H1 (cell line): Measurements from ENCODE around the gene GNLY. TPM values are rescaled to one million over a fixed set of nuclear protein-coding genes. Genes with fewer than 3 reads are reported as not detected.

Source experiments
- CTCF ChIA-PET: fragments of 300-600 bp; sonication (Branson Sonifier 250); formaldehyde crosslinking; loops from one replicate; lab custom pipeline; 2021; ENCODE audit not compliant: partially characterized antibody; lab: Charles Lee
- POLR2A ChIA-PET: fragments of 300-600 bp; sonication (Branson Sonifier 250); formaldehyde crosslinking; loops from one replicate; lab custom pipeline; 2021; ENCODE audit warnings: inconsistent platforms; ENCODE audit not compliant: partially characterized antibody; lab: Charles Lee
- DNase-seq, 2 experiments: peaks; one replicate each; pipeline versions ENCODE4 v3.0.0 to v3.0.0-alpha.2; 2010 to 2022; ENCODE audit warnings: low spot score in 2 of 2, low read depth in 1 of 2, mixed read lengths in 1 of 2
- FAIRE-seq: peaks from 2 replicates; lab custom pipeline; 2011; peaks lifted over from hg19 to GRCh38; lab: Jason Lieb, UNC
- H2AFZ ChIP-seq: 2 replicates; pipeline ENCODE4 v1.8.1; 2012; ENCODE audit warnings: low read length, inconsistent platforms
- H2AK5ac ChIP-seq: 2 replicates; pipeline ENCODE4 v1.6.1; 2013; ENCODE audit warnings: low read depth, low read length
- H2BK120ac ChIP-seq: replicated peaks from 2 replicates; pipeline ENCODE3; 2013; ENCODE audit warnings: low read depth, low read length, inconsistent platforms
- H2BK12ac ChIP-seq: 2 replicates; pipeline ENCODE4 v1.6.1; 2013; ENCODE audit warnings: low read depth, low read length
- H2BK15ac ChIP-seq: 2 replicates; pipeline ENCODE4 v1.6.1; 2013; ENCODE audit warnings: low read length
- H2BK20ac ChIP-seq: 2 replicates; pipeline ENCODE4 v1.6.1; 2013; ENCODE audit warnings: low read length
- H2BK5ac ChIP-seq: 2 replicates; pipeline ENCODE4 v1.6.1; 2013; ENCODE audit warnings: low read depth, low read length
- H3K14ac ChIP-seq: 2 replicates; pipeline ENCODE4 v1.6.1; 2013; ENCODE audit warnings: inconsistent platforms; ENCODE audit not compliant: insufficient read length
- H3K18ac ChIP-seq: 2 replicates; pipeline ENCODE4 v1.6.1; 2013; ENCODE audit warnings: low read length; ENCODE audit errors: extremely low read depth
- H3K23ac ChIP-seq: 2 replicates; pipeline ENCODE4 v1.6.1; 2013; ENCODE audit warnings: inconsistent platforms; ENCODE audit not compliant: insufficient read length
- H3K23me2 ChIP-seq: 2 replicates; pipeline ENCODE4 v1.6.1; 2013; ENCODE audit warnings: low read depth, low read length
- H3K27ac ChIP-seq: 2 replicates; pipeline ENCODE4 v1.6.1; 2011; ENCODE audit warnings: low read depth, low read length, inconsistent platforms
- H3K27me3 ChIP-seq, 4 experiments: replicated peaks in 1 of 4; 1 replicate in 1 of 4; 2 replicates in 3 of 4; pipeline versions ENCODE4 v1.6.1 to v1.8.1; 2011 to 2013; ENCODE audit warnings: low read length in 3 of 4, mild to moderate bottlenecking in 3 of 4, inconsistent platforms in 2 of 4, mixed read lengths in 2 of 4, moderate library complexity in 1 of 4; ENCODE audit not compliant: control insufficient read depth in 3 of 4, insufficient read depth in 3 of 4; ENCODE audit errors: extremely low read depth in 1 of 4
- H3K36me3 ChIP-seq, 4 experiments: 2 replicates each; pipeline versions ENCODE4 v1.6.1 to v1.8.1; 2011 to 2013; ENCODE audit warnings: mild to moderate bottlenecking in 4 of 4, low read length in 3 of 4, moderate library complexity in 2 of 4, control low read depth in 1 of 4, inconsistent platforms in 1 of 4; ENCODE audit not compliant: insufficient read depth in 4 of 4, control insufficient read depth in 2 of 4
- H3K4ac ChIP-seq: replicated peaks from 2 replicates; pipeline ENCODE3; 2013; ENCODE audit warnings: low read length, low read depth, mixed read lengths, inconsistent platforms; ENCODE audit not compliant: insufficient read length
- H3K4me1 ChIP-seq, 4 experiments: replicated peaks in 1 of 4; 1 replicate in 1 of 4; 2 replicates in 3 of 4; pipeline versions ENCODE4 v1.6.1 to v1.8.1; 2011 to 2013; ENCODE audit warnings: low read length in 3 of 4, inconsistent platforms in 2 of 4, mixed read lengths in 1 of 4; ENCODE audit not compliant: insufficient read depth in 4 of 4, control insufficient read depth in 3 of 4
- H3K4me2 ChIP-seq, 2 experiments: 2 replicates each; pipeline versions ENCODE4 v1.6.1 to v1.8.1; 2011 to 2013; ENCODE audit warnings: low read depth in 2 of 2, low read length in 2 of 2, control low read depth in 1 of 2, inconsistent platforms in 1 of 2, mild to moderate bottlenecking in 1 of 2; ENCODE audit not compliant: insufficient read depth in 1 of 2
- H3K4me3 ChIP-seq, 4 experiments: fragments of 200-600, 300-600 bp in 1 of 4; sonication (generic), shearing (Covaris generic), sonication (Bioruptor Twin) in 1 of 4; 2 replicates each; pipeline versions ENCODE4 v1.5.1 to v1.8.1; 2011 to 2016; ENCODE audit warnings: low read length in 4 of 4, low read depth in 3 of 4, control low read depth in 2 of 4, inconsistent platforms in 2 of 4, mild to moderate bottlenecking in 2 of 4, mixed read lengths in 1 of 4, moderate library complexity in 1 of 4; ENCODE audit not compliant: insufficient read depth in 2 of 4; ENCODE audit errors: extremely low read depth in 1 of 4
- H3K56ac ChIP-seq: replicated peaks from 2 replicates; pipeline ENCODE3; 2013; ENCODE audit warnings: low read depth, mild to moderate bottlenecking, mixed read lengths, low read length, inconsistent platforms; ENCODE audit not compliant: insufficient read length
- H3K79me1 ChIP-seq: 2 replicates; pipeline ENCODE4 v1.6.1; 2013; ENCODE audit warnings: low read depth, low read length, control low read depth
- H3K79me2 ChIP-seq, 2 experiments: 2 replicates each; pipeline versions ENCODE4 v1.6.1 to v1.8.1; 2012 to 2013; ENCODE audit warnings: low read length in 2 of 2, mild to moderate bottlenecking in 2 of 2, inconsistent platforms in 1 of 2; ENCODE audit not compliant: insufficient read depth in 2 of 2, control insufficient read depth in 1 of 2
- H3K9ac ChIP-seq, 4 experiments: replicated peaks in 1 of 4; 1 replicate in 1 of 4; 2 replicates in 3 of 4; pipeline versions ENCODE4 v1.6.1 to v1.8.1; 2011 to 2013; ENCODE audit warnings: low read depth in 3 of 4, low read length in 3 of 4, control low read depth in 2 of 4, mild to moderate bottlenecking in 2 of 4, moderate library complexity in 2 of 4, inconsistent platforms in 1 of 4; ENCODE audit errors: extremely low read depth in 1 of 4
- H3K9me3 ChIP-seq, 2 experiments: 2 replicates each; pipeline versions ENCODE4 v1.6.1 to v1.8.1; 2012 to 2013; ENCODE audit warnings: mild to moderate bottlenecking in 2 of 2, moderate library complexity in 2 of 2, control low read depth in 1 of 2, inconsistent platforms in 1 of 2, low read depth in 1 of 2, low read length in 1 of 2, mixed read lengths in 1 of 2; ENCODE audit not compliant: insufficient read depth in 2 of 2
- H4K20me1 ChIP-seq, 2 experiments: replicated peaks in 1 of 2; 2 replicates each; pipeline versions ENCODE3 to v1.8.1; 2011 to 2013; ENCODE audit warnings: inconsistent platforms in 2 of 2, low read length in 2 of 2, mild to moderate bottlenecking in 1 of 2; ENCODE audit not compliant: insufficient read depth in 2 of 2, control insufficient read depth in 1 of 2
- H4K5ac ChIP-seq: 2 replicates; pipeline ENCODE4 v1.6.1; 2013; ENCODE audit warnings: low read length, low read depth, mixed read lengths, inconsistent platforms; ENCODE audit not compliant: insufficient read length
- H4K8ac ChIP-seq: 2 replicates; pipeline ENCODE4 v1.8.0; 2013; ENCODE audit warnings: mild to moderate bottlenecking, moderate library complexity, low read length, inconsistent platforms; ENCODE audit not compliant: insufficient read depth; ENCODE audit errors: extremely low read depth
- H4K91ac ChIP-seq: replicated peaks from 2 replicates; pipeline ENCODE3; 2013; ENCODE audit warnings: low read length, mixed read lengths, inconsistent platforms; ENCODE audit not compliant: insufficient read length
- BACH1 ChIP-seq: IDR thresholded peaks from 2 replicates; pipeline ENCODE4 v1.6.1; 2012; ENCODE audit warnings: low read length, improper control_type of control experiment
- BRCA1 ChIP-seq: IDR thresholded peaks from 2 replicates; pipeline ENCODE4 v1.6.1; 2012; ENCODE audit warnings: low read depth, low read length, improper control_type of control experiment
- CBX8 ChIP-seq: fragments of 300-800, 300-1000 bp; sonication (generic); IDR thresholded peaks from 2 replicates; pipeline ENCODE4 v1.7.1; 2016; ENCODE audit warnings: low read depth, low read length, borderline replicate concordance
- CHD1 ChIP-seq: IDR thresholded peaks from 2 replicates; pipeline ENCODE4 v1.6.1; 2012; ENCODE audit warnings: low read depth, low read length, improper control_type of control experiment
- CREB1 ChIP-seq: IDR thresholded peaks from 2 replicates; pipeline ENCODE4 v1.6.1; 2012; ENCODE audit warnings: inconsistent platforms
- E2F6 ChIP-seq: IDR thresholded peaks from 2 replicates; pipeline ENCODE4 v1.6.1; 2012; ENCODE audit warnings: inconsistent platforms
- GTF2F1 ChIP-seq: IDR thresholded peaks from 2 replicates; pipeline ENCODE4 v1.6.1; 2012; ENCODE audit warnings: low read depth, low read length, improper control_type of control experiment, borderline replicate concordance
- MAFK ChIP-seq: IDR thresholded peaks from 2 replicates; pipeline ENCODE4 v1.6.1; 2012; ENCODE audit warnings: low read depth, mild to moderate bottlenecking, improper control_type of control experiment, low read length
- SAP30 ChIP-seq: fragments of 300-600 bp; sonication (generic); IDR thresholded peaks from 2 replicates; pipeline ENCODE4 v1.7.1; 2012; ENCODE audit warnings: low read length, moderate library complexity, mild to moderate bottlenecking, inconsistent platforms; ENCODE audit not compliant: insufficient read depth, insufficient replicate concordance
- SP4 ChIP-seq: IDR thresholded peaks from 2 replicates; pipeline ENCODE4 v1.6.1; 2012; ENCODE audit warnings: low read length, inconsistent platforms
- SRF ChIP-seq: IDR thresholded peaks from 2 replicates; pipeline ENCODE4 v1.6.1; 2011; ENCODE audit warnings: mild to moderate bottlenecking, low read depth, low read length, moderate library complexity
- SUZ12 ChIP-seq: fragments of 200-600 bp; sonication (generic); IDR thresholded peaks from 2 replicates; pipeline ENCODE4 v1.6.1; 2012; ENCODE audit warnings: mild to moderate bottlenecking, inconsistent platforms, low read length, moderate library complexity, mixed read lengths
- TEAD4 ChIP-seq: IDR thresholded peaks from 2 replicates; pipeline ENCODE4 v1.6.1; 2012; ENCODE audit warnings: low read depth, low read length, inconsistent platforms, mixed read lengths
- ZNF274 ChIP-seq: IDR thresholded peaks from 2 replicates; pipeline ENCODE4 v1.7.0; 2012; ENCODE audit warnings: low read length, borderline replicate concordance; ENCODE audit errors: extremely low read depth
- WGBS, 2 experiments: shearing (Covaris generic) in 1 of 2; methylation state at CpG; one replicate each; pipeline versions ENCODE4 v1.1.6 to v1.1.7; 2013 to 2015; ENCODE audit warnings: low lambda C conversion rate in 2 of 2, mixed read lengths in 2 of 2, inconsistent platforms in 1 of 2, low coverage in 1 of 2, missing lambda C conversion rate in 1 of 2; ENCODE audit not compliant: insufficient replicate concordance in 2 of 2, insufficient coverage in 1 of 2, insufficient read length in 1 of 2; ENCODE audit errors: extremely low coverage in 1 of 2, missing lambda C conversion rate in 1 of 2; 5-methylcytosine and 5-hydroxymethylcytosine counted together
- polyA plus RNA-seq, 7 experiments: library from polyadenylated mRNA; depleted of rRNA in 3 of 7; stranded (reverse) in 5 of 7; unstranded in 2 of 7; fragments of >200 nt in 5 of 7; fragments of 200-250 nt in 2 of 7; gene quantifications; 1 replicate in 5 of 7; 2 replicates in 1 of 7; 4 replicates in 1 of 7; pipeline versions ENCODE4 v1.2.1 to v1.2.3, GENCODE V29; 2011 to 2013; ENCODE audit warnings: missing spikeins in 2 of 7, mixed read lengths in 2 of 7
- total RNA-seq: library from RNA; stranded (reverse); fragmentation: NEBNext Ultra II Directional; extraction: Animal tissue kit (Norgen Biotek cat#: 25700); gene quantifications from 2 replicates; pipeline ENCODE4 v1.2.1, GENCODE V29; 2021

Gene GNLY
- total and polyA plus RNA-seq, 2 of the 8 experiments (the other 6 are each of a cell fraction or from before 2014, with no cell fraction given), result 0.03 TPM; not detected in 1

- H3K27me3 ChIP-seq, result no peaks in the 10 kb centered on the region; a peak in 1 of 7 replicates
- no peaks in the 10 kb centered on the region for H4K20me1 ChIP-seq
- WGBS, 2 experiments, result 82% methylated on average over 13 of the region's 13 CpGs; no CpG with 5 or more reads in 1 of the 2 experiments
- H2BK5ac ChIP-seq, result no peak overlapping the region
- no peak overlapping the region for H4K91ac ChIP-seq
- H2AK5ac ChIP-seq, result no peak overlapping the region
- no peaks in the 10 kb centered on the region for H3K23me2 ChIP-seq
- POLR2A ChIA-PET, result interaction anchor here (0.9 kb wide), 1 partner anchor 177 kb away, joined by 3 read pairs; the partner anchor contains the start of gene MAT2A
- H2BK12ac ChIP-seq, result no peak overlapping the region
- H3K27ac ChIP-seq, result no peak overlapping the region
- no peaks in the 10 kb centered on the region for H3K79me1 ChIP-seq
- DNase-seq, result no peak
- no peaks in the 10 kb centered on the region; a peak in 1 of 7 replicates for H3K4me1 ChIP-seq
- CTCF ChIA-PET, result interaction anchor here (1.5 to 6.0 kb wide), 5 partner anchors 9 to 319 kb away, joined by 3 to 61 read pairs (median 7); no protein-coding TSS in a partner anchor
- no peak overlapping the region for H3K4me2 ChIP-seq
- no peaks in the 10 kb centered on the region for H3K36me3 ChIP-seq
- no peak for FAIRE-seq
- H3K9ac ChIP-seq, result no peak overlapping the region
- no peaks in the 10 kb centered on the region for H3K9me3 ChIP-seq
- no peak overlapping the region for H3K14ac ChIP-seq
- H3K56ac ChIP-seq, result no peak overlapping the region
- no peak overlapping the region for H2AFZ ChIP-seq
- H3K79me2 ChIP-seq, result no peaks in the 10 kb centered on the region
- H2BK15ac ChIP-seq, result no peak overlapping the region
- H2BK120ac ChIP-seq, result no peak overlapping the region
- H3K18ac ChIP-seq, result no peak overlapping the region
- H3K4ac ChIP-seq, result no peak overlapping the region
- H3K23ac ChIP-seq, result no peak overlapping the region
- H2BK20ac ChIP-seq, result no peak overlapping the region
- H4K8ac ChIP-seq, result no peak overlapping the region
- H3K4me3 ChIP-seq, result no peak overlapping the region
- no peak overlapping the region for H4K5ac ChIP-seq
- TF ChIP-seq SAP30, result no peak
- TF ChIP-seq SUZ12, result no peak
- TF ChIP-seq SP4, result no peak
- no peak for TF ChIP-seq CHD1
- TF ChIP-seq BACH1, result no peak
- no peak for TF ChIP-seq GTF2F1
- no peak for TF ChIP-seq MAFK
- no peak for TF ChIP-seq TEAD4
- TF ChIP-seq E2F6, result no peak
- no peak for TF ChIP-seq SRF
- no peak for TF ChIP-seq CBX8
- TF ChIP-seq ZNF274, result no peak
- TF ChIP-seq CREB1, result no peak
- TF ChIP-seq BRCA1, result no peak
These were observed 22.3 kb downstream of the GNLY start for GRCh38 chr2:85716346-85716914.
